Measurements from ENCODE around the gene SLC12A2.

Gene SLC12A2

DNA sequence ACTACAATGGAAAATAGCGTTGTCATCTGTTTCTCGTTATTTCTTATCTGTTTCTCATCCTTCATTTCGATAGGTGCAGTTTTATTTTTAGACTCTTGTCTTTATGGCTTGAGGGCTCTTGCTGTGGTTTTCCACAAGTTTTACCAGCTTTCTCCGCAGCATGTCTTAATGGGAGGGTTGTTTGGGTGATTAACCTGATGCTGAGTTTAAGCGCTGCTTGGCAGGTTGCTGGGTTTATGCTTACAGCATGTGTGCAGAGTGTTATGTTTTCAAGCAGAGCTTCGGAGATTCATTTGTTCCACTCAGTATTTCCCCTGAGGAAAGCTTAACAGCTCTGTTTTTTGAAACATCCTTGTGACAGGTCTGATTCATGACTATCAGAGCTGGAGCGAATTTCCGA lies 154.0 kb downstream of the SLC12A2 start:
- no peak overlapping the region for H3K4me3 Mint-ChIP-seq
- no peak overlapping the region for H3K27ac Mint-ChIP-seq
- H3K36me3 Mint-ChIP-seq = no peaks in the 10 kb centered on the region
- no peak for DNase-seq
- H3K9me3 Mint-ChIP-seq = no peaks in the 10 kb centered on the region
- no peaks in the 10 kb centered on the region for H3K27me3 Mint-ChIP-seq
- H3K4me1 Mint-ChIP-seq = no peaks in the 10 kb centered on the region
- CTCF ChIA-PET = no interaction called here

All from activated naive CD4-positive, alpha-beta T cell treated with anti-CD3 and anti-CD28 coated beads, Interleukin-2, amount 10 ng/mL, durations not matched to agents 7 days and 5 days (primary cell).